Fibroblast of pulmonary artery (primary cell): ENCODE measurements around the gene BRINP3.

ENCODE experiments used
- DNase-seq: peaks from one replicate; pipeline ENCODE4 v3.0.0-alpha.2; 2010; ENCODE audit warnings: low read depth
- H3K4me3 ChIP-seq: replicated peaks from 2 replicates; pipeline ENCODE4 v1.5.1; 2011; ENCODE audit warnings: low read depth, mild to moderate bottlenecking, control low read depth, low read length, moderate library complexity
- CTCF ChIP-seq: IDR thresholded peaks from 2 replicates; pipeline ENCODE4 v1.5.1; 2011; ENCODE audit warnings: mild to moderate bottlenecking, control low read depth, low read length, inconsistent platforms; ENCODE audit errors: missing control alignments

Gene BRINP3

DNA sequence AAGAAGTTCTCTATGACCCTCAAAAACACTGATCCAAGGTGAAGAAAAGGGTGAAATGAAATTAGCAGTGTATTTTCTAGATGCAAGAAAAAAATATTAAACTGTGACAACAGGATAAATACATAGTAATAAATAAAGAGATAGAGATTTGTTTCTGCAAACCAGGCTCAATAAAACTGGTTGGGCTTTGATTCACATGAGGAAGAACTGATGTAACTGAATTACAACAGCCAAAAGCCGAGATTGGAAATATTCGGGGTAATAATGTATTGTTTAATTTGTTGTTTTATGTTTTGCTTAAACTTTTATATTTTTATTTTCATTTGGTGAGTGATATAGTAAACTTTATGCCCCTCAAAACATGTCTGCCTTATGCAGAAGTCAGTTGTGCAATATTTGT, 285.0 kb downstream of the BRINP3 start:
- no peak for TF ChIP-seq CTCF
- H3K4me3 ChIP-seq, result no peak overlapping the region
- DNase-seq, result no peak

- no peak for DNase-seq
- TF ChIP-seq CTCF, result no peak
Observed at GRCh38 chr1:190183588-190183987, 294.1 kb downstream of the BRINP3 start.

DNA sequence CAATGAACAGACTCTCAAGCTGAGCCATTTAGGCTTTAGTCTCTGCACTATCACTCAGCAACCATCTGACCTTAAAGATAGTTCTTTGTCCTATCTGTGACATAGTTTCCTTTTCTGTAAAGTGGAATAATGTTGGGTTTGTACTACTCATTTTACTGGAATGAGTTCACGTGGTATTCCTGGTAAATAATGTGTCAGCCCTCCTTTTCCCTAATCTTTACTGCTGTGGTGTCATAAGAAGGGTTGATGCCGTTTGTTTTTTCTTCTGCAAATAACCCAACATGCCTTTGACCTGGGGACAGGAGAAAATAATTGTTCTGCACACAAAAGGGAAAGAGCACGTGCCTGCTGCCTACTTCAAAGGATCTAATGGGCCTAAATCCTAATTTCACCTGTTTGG, 297.8 kb downstream of the BRINP3 start:
- peak; percentile 58 for DNase-seq
- no peak for TF ChIP-seq CTCF
- H3K4me3 ChIP-seq, result no peak overlapping the region

More at GRCh38 chr1:190183588-190183987, 294.1 kb downstream of the BRINP3 start:
- no peak overlapping the region for H3K4me3 ChIP-seq

DNA sequence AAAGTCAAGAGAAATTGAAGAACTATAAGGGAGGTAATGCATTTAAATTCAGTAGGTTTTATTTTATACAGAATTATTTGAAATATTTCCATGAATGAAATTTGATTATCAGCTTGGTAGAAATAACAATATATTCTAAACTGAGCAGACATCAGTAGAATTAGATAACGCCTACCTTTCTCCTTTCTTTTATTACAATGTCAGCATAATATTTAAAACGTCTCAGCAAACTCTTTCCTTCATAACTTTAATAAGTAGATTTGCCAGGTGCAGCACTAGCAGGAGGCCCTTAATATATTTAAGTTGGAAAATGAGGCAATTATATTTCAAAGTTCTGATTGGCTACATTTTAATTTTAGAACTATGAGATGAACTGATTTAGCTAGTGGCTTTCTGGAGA, 298.8 kb downstream of the BRINP3 start:
- DNase-seq, result no peak
- TF ChIP-seq CTCF, result no peak
- no peak overlapping the region for H3K4me3 ChIP-seq

GRCh38 chr1:190177555-190177954, 300.1 kb downstream of the BRINP3 start:
- no peak for TF ChIP-seq CTCF
- DNase-seq, result no peak
- no peak overlapping the region for H3K4me3 ChIP-seq

GRCh38 chr1:190176776-190177175, 300.9 kb downstream of the BRINP3 start:
- TF ChIP-seq CTCF, result no peak
- DNase-seq, result peak; percentile 15
- no peak overlapping the region for H3K4me3 ChIP-seq

DNA sequence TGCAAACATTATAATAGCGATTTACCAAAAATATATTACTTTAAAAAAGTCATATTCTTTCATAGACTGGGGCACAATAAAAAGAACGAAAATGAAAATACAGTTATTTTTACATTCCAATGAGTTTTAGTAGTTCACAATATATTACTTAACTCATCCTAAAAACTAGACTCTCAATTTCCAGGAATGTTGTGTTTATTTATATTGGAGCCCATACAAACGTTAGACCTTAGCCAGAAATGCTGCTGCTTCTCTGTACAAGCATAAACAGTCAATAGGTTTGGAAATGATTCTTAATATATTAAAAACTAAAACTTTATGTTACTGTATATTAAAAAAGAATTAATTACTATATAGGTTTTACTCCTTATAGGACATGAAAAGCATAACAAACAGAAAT, 302.3 kb downstream of the BRINP3 start:
- H3K4me3 ChIP-seq, result no peak overlapping the region
- no peak for TF ChIP-seq CTCF
- peak; percentile 40 for DNase-seq
